Upper lobe of right lung (tissue), 1 donor: ENCODE data around the gene STAP2. TPM values are rescaled to one million over a fixed set of nuclear protein-coding genes. Genes with fewer than 3 reads are reported as not detected.

Source experiments
- ATAC-seq: fragments of 200-7000 bp; cut with Tn5 transposase; one replicate; pipeline ENCODE4 v1.9.1; 2020; ENCODE audit warnings: mild to moderate bottlenecking, moderate library complexity
- DNase-seq: peaks from one replicate; pipeline ENCODE4 v3.0.0-alpha.2; 2020
- H3K27ac ChIP-seq: fragments of 200-600 bp; one replicate; pipeline ENCODE4 v1.8.0; 2022
- H3K27me3 ChIP-seq: fragments of 200-600 bp; one replicate; pipeline ENCODE4 v1.8.0; 2022; ENCODE audit warnings: mild to moderate bottlenecking
- H3K36me3 ChIP-seq: fragments of 200-600 bp; one replicate; pipeline ENCODE4 v1.8.0; 2022
- H3K4me1 ChIP-seq: fragments of 200-600 bp; one replicate; pipeline ENCODE4 v1.8.0; 2022
- H3K4me3 ChIP-seq: fragments of 200-600 bp; one replicate; pipeline ENCODE4 v1.8.0; 2022; ENCODE audit warnings: mild to moderate bottlenecking
- H3K9me3 ChIP-seq: fragments of 200-600 bp; one replicate; pipeline ENCODE4 v1.8.0; 2022
- CTCF ChIP-seq: fragments of 200-600 bp; IDR thresholded peaks from one replicate; pipeline ENCODE4 v1.8.0; 2022; ENCODE audit warnings: antibody characterized with exemption
- intact Hi-C: fragments of 100-400 bp; cut with DNase I; formaldehyde crosslinking; loops from one replicate; pipeline ENCODE4 v1.11.0; 2022
- total RNA-seq: library from RNA; stranded (reverse); fragmentation: NEBNext Ultra II Directional; extraction: Animal tissue kit (Norgen Biotek cat#: 25700); gene quantifications from one replicate; pipeline ENCODE4 v1.2.1, GENCODE V29; 2021
- donor health status: DM: no; HTN: yes; CAD: no; lungs with severe emphysema.

Gene STAP2
- total RNA-seq, 1 donor from 2014 or later: 16.1 TPM

- Histone ChIP-seq H3K9me3 (no peaks in the 10 kb centered on the region), H3K4me3 (no peak overlapping the region), H3K27me3 (no peaks in the 10 kb centered on the region), H3K36me3 (peaks cover 3% of the 10 kb centered on the region), H3K4me1 (peaks cover 90% of the 10 kb centered on the region), H3K27ac (no peak overlapping the region)
- no peak for TF ChIP-seq CTCF
- no peak for DNase-seq
- intact Hi-C loops: no loop called here
- ATAC-seq: no peak
These were observed 32.9 kb upstream of the STAP2 start for GRCh38 chr19:4371247-4372164.

- H3K4me1 ChIP-seq: peaks cover 80% of the 10 kb centered on the region
- H3K27me3 ChIP-seq: no peaks in the 10 kb centered on the region
- no peak overlapping the region for H3K4me3 ChIP-seq
- DNase-seq (no peak), ATAC-seq (no peak)
- H3K27ac ChIP-seq: peak overlapping the region; percentile 73
- intact Hi-C loops: no loop called here
- no peak for TF ChIP-seq CTCF
- peaks cover 13% of the 10 kb centered on the region for H3K36me3 ChIP-seq
- H3K9me3 ChIP-seq: no peaks in the 10 kb centered on the region
These were observed 31.9 kb upstream of the STAP2 start for GRCh38 chr19:4370418-4371041.

- peak; percentile 83 for DNase-seq
These were observed 31.2 kb upstream of the STAP2 start for GRCh38 chr19:4369888-4370260.

DNA sequence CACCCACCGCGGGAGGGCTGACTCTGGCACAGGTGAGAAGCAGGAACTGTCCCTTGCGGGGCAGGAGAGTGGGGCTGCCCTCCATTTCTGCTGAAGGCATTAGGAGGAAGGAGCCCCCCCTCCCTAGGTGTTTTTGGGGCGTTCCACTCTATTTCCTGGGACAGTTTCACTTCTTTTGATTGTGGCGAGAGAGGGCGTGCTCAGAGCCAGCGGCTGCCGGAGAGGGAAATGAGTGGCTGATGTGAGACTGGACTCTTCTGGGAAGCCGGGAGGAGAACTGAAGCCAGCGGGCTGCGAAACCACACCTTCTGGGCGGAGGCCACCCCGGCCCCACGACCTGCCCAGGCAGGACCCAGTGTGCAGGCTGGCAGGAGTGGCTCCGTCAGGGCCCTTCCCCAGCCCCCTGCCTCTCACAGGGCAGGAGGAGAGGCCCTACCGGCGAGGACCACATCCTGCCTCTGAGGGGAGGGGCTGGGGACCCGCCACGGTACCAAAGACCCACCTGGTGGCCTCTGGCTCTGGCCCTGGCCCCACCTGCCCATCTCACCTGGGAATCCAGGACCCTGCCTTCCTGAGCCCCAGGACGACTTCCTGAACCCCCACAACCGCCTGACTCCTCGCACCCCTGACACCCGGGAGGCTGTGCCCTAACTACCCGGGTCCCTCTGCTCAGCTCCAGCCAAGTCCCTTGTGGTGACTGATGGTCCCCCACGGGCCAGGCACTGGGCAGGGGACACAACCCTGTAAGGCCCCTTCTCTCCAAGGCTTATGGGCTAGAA lies 30.7 kb upstream of the STAP2 start:
- H3K36me3 ChIP-seq: peaks cover 22% of the 10 kb centered on the region
- H3K9me3 ChIP-seq: no peaks in the 10 kb centered on the region
- intact Hi-C loops: no loop called here
- ATAC-seq (peak; percentile 81), DNase-seq (peak; percentile 89)
- H3K4me3 ChIP-seq: peak overlapping the region; percentile 31
- peaks cover 68% of the 10 kb centered on the region for H3K4me1 ChIP-seq
- H3K27me3 ChIP-seq: no peaks in the 10 kb centered on the region
- no peak for TF ChIP-seq CTCF
- H3K27ac ChIP-seq: peak overlapping the region; percentile 73

More at GRCh38 chr19:4369888-4370260, 31.2 kb upstream of the STAP2 start:
- peaks cover 19% of the 10 kb centered on the region for H3K36me3 ChIP-seq
- H3K27ac ChIP-seq: peak overlapping the region; percentile 73
- intact Hi-C loops: no loop called here
- H3K9me3 ChIP-seq: no peaks in the 10 kb centered on the region
- TF ChIP-seq CTCF: peak; percentile 53
- H3K27me3 ChIP-seq: no peaks in the 10 kb centered on the region
- H3K4me1 ChIP-seq: peaks cover 73% of the 10 kb centered on the region
- peak; percentile 70 for ATAC-seq
- H3K4me3 ChIP-seq: peak overlapping the region; percentile 31

- intact Hi-C loops: no loop called here
- TF ChIP-seq CTCF: no peak
- Histone ChIP-seq H3K4me1 (peaks cover 57% of the 10 kb centered on the region), H3K27me3 (no peaks in the 10 kb centered on the region), H3K27ac (peak overlapping the region; percentile 73), H3K36me3 (peaks cover 32% of the 10 kb centered on the region), H3K9me3 (no peaks in the 10 kb centered on the region), H3K4me3 (no peak overlapping the region)
- DNase-seq (no peak), ATAC-seq (peak; percentile 6)
These were observed 29.6 kb upstream of the STAP2 start for GRCh38 chr19:4368128-4368820.
